HG03469 (cell line): ENCODE measurements around the gene SLC17A4.
"Not testable (repeated sequence)": the region's sequence is repeated elsewhere in the genome, so short reads cannot be mapped to it uniquely, and the experiment has no call there.

Source experiments
- ATAC-seq: cut with Tn5 transposase; IDR thresholded peaks from one replicate; pipeline ENCODE4 v1.9.1; 2021; ENCODE audit warnings: mild to moderate bottlenecking, moderate library complexity, moderate number of reproducible peaks; ENCODE audit not compliant: unreplicated experiment

The SLC17A4 gene

DNA sequence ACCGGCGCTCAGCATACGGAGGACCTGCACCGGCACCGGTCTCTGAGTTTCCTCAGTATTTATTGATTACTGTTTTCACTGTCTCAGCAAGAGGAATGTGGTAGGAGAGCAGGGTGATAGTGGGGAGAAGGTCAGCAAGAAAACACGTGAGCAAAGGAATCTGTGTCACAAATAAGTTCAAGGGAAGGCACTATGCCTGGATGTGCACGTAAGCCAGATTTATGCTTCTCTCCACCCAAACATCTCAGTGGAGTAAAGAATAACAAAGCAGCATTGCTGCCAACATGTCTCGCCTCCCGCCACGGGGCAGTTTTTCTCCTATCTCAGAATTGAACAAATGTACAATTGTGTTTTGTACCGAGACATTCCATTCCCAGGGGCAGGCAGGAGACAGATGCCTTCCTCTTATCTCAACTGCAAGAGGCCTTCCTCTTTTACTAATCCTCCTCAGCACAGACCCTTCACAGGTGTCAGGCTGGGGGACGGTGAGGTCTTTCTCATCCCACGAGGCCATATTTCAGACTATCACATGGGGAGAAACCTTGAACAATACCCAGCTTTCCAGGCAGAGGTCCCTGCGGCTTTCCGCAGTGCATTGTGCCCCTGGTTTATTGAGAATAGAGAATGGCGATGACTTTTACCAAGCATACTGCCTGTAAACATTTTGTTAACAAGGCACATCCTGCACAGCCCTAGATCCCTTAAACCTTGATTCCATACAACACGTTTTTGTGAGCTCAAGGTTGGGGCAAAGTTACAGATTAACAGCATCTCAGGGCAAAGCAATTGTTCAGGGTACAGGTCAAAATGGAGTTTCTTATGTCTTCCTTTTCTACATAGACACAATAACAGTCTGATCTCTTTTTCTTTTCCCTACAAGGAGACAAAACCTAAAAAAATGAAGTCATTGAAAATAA is 5.7 kb upstream of the SLC17A4 start:
- not testable (repeated sequence) for ATAC-seq

GRCh38 chr6:25749837-25750236 is 4.7 kb upstream of the SLC17A4 start:
- no peak for ATAC-seq

- ATAC-seq: no peak
Measured at GRCh38 chr6:25750906-25751305, 3.6 kb upstream of the SLC17A4 start.

DNA sequence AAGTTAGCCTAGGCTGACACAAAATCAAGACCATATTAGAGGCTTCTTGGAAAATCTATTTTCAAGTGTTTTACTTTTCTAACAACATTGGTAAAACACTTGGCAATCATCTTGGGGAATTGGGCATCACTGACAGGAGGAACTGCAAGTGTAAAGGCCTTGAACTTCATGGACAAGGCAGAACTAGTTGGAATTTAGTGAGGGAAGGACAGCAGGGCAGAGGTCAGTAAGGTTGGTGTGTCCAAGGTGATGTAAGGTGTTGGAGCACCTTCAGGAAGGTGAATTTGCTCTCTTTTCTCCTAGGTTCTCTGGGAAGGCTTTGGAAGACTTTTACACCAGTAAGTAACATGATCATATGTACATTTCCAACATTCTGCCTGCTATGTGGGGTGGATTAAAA is 1.5 kb upstream of the SLC17A4 start:
- no peak for ATAC-seq

- no peak for ATAC-seq
Measured at GRCh38 chr6:25755483-25755882, 941 bp downstream of the SLC17A4 start.

DNA sequence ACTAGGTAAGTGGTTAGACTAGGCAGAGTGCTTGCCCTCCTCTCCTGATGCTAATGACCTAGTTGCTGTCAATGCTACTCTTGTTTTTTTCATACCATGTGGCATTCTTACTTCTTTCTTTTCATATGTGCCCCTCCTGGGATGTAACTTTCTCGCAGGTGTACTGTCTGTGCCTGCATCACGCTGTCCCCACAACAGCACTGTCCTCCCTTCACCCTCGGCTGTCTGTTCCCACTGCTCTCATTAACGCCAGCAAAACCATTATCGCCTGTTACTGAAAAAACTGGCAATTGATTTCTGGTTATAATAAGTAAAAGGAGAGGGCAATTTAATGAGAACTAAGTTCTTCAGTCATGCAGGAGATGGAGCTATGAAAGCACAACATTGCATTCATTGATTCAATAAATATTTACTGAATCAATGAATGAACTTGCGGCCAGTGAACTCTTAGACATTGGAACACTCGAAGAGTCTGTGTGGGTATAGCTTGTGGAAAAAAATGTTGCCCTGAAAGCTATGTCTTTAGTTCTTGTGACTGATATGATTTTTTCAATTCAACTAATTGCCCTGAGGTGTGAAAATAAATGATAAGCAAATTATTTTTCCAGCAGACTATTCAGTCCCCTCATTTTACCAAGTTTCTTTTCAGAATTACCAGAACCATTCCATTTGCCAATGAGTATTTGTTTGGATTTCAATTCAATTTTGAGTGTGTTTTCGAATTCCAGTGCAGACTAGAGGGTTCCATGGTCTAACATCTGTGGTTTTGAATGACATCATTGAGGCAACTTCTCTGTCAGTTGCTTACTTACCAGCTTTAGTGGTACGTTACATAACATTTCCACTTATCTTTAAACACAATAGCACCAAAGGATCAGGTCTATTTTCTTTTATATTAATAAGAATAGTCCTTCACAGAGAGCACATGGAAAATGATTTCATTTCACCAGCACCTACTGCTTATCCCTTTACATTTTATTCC is 2.1 kb downstream of the SLC17A4 start:
- no peak for ATAC-seq

GRCh38 chr6:25757936-25758642 is 3.5 kb downstream of the SLC17A4 start:
- no peak for ATAC-seq

- no peak for ATAC-seq
Measured at GRCh38 chr6:25764611-25765010, 10.1 kb downstream of the SLC17A4 start.

GRCh38 chr6:25768566-25768965 is 14.0 kb downstream of the SLC17A4 start:
- no peak for ATAC-seq

DNA sequence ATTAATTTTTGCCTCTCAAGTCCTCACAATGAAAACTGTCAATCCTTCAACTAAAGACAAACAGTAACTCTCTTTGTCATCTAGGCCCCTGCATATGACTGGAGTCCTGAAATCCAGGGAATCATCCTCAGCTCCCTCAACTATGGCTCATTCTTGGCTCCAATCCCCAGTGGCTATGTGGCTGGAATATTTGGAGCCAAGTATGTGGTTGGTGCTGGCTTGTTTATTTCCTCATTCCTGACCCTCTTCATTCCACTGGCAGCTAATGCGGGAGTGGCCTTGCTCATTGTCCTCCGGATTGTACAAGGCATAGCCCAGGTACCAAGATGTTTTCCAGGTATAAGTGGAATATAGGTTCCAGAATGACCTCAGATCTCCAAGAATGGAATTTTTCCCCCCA is 15.4 kb downstream of the SLC17A4 start:
- no peak for ATAC-seq

DNA sequence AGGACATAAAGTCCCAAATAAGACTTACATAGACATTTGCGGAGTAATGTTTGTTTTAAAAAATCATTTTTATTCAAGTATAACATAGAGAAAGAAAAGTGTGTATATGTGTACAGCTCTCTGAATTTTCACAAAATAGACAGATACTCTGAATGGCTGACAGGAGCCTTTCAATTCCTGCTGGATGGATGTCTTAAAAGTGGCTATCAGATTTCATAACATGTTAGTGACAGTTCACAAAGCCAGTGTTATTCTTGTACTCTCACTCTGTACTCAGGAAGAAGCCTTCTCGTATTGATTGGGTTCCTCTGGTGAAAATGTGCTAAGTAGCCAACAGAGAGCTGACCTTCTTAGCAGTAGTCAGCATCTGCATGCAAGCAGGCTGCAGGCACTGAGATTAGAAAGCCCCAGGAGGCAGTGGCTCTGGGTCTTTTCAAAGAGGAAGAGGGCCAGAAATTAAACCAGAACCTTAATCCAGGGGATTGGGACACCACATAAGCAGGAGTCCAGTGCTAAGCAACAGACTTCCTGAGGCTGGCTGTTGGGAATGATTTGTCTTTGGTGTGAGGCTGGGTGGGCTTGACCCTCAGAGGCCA is 19.7 kb downstream of the SLC17A4 start:
- ATAC-seq: no peak

GRCh38 chr6:25777031-25777430 is 22.5 kb downstream of the SLC17A4 start:
- no peak for ATAC-seq

DNA sequence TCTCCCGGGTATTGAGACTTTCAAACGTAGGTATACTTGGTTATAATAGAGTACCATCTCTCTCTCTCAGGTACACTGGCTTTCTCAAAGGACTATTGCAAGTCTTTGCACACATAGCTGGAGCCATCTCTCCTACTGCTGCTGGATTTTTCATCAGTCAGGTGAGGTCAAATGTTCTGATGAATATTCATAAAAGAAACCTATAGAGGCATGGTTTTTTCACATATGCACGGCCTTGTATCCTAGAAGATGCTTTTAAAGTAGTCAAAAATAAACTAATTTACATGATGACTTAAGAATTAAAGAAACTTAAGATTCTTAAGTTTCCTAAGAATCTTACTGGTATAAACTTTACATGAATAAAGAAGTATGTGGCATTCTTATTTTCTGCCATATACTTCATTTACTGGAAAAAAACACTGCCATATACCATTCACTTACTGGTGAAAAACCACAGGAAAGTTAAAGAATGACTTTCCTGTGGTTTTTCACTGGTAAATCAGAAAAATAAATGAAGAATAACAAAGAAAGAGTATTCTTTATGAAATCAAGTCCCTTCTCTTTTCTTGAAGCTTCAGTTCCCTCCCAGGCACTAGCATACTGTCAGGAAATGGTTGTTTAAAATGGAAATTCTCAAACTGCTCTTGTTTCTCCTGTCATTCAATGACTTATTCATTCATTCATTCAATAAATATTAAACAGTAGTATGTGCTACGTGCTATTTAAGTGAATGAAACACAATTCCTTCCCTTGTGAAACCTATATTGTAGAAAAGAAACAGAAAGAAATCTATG is 23.5 kb downstream of the SLC17A4 start:
- ATAC-seq: no peak

GRCh38 chr6:25781134-25781533 is 26.6 kb downstream of the SLC17A4 start:
- no peak for ATAC-seq

DNA sequence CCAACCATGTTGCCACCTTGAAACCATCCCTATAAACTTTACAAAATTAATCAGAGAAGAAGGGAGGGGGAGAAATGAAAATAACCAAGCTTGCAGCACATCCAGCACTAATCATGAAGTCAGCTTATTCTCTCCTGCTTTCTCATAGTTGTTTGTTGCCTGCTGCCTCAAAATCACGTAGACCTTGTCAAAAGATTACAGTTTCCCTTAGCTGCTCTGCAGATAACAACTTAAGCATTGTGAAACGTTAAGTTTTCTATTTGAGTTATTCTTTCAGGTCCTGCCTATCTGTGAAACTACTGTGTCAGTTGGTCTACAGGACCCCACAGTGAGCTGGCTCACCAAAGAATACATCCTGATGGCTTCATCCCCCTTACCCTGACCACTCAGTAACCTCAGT is 32.9 kb downstream of the SLC17A4 start:
- ATAC-seq: no peak

DNA sequence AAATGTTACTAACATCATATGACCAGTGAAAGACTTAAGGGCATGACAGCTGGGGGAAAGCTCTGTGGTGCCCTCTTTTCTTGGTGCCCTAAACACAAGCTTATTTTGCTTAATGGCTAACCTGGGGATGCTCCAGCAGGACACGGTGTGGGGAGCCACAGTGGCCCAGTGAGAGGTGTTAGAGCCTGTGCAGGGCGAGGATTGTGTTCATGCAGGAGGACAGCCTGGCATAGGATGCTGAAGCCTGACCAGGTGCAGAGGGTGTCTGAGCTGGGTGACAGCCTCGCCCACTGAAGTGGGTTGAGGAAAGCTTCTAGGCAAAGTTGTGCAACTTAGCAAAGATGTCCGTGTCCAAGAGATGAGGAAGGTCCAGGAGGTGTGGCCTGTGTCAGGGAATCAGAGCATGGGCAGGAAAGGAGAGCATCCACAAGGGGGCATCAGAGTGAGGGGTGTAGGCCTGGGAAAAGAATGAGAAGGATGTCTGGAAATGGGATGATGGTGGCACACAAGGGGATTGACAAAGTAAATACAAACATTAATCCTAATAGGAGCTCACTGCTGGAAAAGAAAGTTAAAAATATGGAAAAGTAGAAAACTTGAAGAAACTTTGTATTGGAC is 33.9 kb downstream of the SLC17A4 start:
- ATAC-seq: no peak

DNA sequence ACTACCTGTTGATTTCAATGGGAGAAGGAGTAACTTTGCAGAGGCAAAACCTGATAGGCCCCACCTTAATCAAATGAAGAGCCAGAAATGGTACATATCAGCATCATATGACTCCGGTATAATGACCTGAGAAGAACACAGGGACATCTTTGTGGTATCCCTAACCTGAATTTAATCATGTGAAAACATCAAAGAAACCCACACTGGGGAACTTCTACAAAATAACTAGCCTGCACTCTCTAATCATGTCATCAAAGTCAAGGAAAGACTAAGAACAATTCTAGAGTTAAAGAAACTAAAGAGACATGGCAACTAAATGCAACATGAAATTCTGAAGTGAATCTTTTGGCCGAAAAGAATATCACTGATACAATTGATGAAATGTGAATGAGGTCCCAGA is 34.9 kb downstream of the SLC17A4 start:
- no peak for ATAC-seq

DNA sequence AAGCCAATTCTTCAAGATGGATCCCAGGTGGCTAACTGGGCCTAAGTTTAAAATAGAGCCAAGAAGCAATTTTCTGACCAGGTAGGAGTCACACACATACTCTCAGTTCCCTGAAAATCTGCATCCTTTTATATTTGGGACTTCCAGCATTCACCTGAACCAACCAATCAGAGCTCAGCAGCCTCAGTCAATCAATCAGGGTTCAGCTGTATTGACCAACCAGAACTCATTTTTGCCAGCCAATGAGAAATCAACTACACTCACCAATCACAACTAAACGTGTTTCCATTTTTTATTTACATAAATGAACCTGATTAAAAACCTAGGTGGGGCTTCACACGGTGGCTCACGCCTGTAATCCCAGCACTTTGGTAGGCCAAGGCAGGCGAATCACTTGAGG is 37.5 kb downstream of the SLC17A4 start:
- ATAC-seq: no peak

DNA sequence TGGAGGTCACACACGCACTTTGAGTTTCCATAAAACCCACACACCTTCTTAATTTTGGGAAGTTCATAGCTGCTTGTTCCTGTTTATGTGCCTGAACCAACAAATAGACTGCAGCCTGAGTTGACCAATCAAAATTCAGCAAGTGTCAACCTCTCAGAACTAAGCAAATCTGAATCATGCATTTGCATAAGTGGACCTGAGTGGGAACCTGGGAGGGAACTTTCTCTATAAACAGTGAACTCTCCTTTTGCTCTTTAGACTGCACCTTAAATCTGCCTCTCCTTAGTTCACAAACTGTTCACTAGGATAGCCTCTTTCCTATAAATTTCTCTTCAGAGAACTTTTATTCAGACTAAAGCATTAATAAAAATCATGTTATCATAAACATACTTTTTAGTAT is 39.4 kb downstream of the SLC17A4 start:
- ATAC-seq: no peak
